Dedifferentiated amniotic fluid mesenchymal stem cell (primary cell): ENCODE results near the gene VAPB.
"Not testable (repeated sequence)": the region's sequence is repeated elsewhere in the genome, so short reads cannot be mapped to it uniquely, and the experiment has no call there.

Experiments
- DNase-seq: peaks from one replicate; pipeline ENCODE4 v3.0.0-alpha.2; 2016; ENCODE audit errors: extremely low spot score

The VAPB gene

DNA sequence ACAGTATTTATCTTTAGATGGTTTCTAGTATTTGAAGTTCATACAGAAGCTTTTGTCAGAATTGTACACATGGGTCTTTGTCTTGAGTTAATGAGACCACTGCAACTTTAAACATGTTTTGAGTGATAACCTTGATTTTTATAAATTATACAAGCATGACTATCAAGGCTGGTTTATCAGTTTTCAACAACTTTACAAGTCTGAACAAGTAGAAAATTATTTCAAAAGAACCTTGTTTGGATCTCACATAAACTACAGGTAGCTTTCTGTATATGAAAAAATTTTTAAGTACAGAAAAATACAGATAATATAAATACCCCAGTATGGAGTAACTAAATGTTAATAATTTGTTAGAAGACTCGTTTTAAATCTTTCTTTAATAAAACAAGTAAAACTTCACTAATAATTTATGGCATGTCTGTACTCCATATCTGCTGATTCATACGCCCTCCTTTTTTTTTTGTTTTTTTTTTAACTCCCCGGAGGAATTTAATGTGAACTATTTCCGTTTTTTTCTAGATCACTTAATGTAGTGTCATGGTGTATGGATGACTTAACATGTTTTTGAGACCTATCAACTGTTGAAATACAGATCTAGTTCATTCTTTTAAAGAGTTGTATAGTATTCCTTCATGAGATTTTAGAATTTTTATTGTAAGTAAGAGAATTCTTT is 18.3 kb downstream of the VAPB start:
- DNase-seq: no peak

DNA sequence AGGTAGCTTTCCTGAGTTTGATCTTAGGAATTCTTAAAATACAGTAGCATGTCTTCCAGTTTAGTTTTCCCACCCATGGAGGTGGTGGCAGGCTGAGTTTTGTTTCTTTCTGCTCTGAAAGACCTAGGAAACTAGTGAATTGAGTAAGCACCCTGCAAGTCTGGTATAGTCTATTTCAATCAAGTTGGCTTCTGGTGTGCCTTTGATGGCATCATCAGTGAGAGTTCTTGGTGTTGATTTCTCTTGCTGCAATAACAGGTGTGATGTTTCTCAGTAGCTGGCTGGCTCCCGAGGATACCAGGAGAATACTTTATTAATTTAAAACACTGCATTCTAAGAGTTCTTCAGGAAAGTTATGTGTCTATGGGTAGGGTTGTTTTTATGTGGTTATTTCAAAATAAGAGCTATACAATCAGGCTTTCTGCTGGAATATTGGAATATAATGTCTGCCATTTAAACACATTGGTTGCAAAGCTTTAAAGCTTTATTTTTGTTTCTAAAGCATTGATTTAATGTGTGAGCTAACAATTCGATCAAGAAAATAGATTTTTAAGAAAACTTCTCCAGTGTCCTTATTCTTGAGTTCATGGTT is 19.0 kb downstream of the VAPB start:
- no peak for DNase-seq

DNA sequence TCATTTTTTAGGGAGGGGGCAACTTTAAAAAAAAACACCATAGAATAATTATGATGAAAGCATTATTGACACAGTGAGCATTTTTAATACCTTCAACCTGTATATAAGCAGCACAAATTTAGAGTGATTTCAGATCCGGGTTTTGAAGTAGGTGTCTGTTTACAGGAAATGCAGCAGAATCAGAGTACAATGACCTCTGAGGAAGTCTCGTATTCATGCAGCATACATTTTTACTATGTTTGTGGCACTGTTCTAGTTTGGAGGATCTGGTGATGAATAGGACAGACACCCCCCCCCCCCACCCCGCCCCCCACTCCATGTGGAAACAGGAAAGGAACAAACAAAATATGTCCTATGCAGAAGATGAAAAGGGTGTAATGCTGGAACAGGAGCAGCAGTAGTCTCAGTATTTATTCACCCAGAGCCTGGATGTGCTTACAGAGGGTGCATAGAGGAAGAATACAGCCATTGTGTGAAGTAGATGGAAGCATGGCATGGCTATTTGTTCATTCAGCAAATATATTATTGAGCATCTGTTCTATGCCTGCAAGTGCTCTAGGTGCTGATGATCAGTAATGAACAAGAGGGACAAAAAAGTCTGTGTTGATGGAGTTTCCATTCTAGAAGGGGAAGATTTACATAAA is 19.7 kb downstream of the VAPB start:
- no peak for DNase-seq

DNA sequence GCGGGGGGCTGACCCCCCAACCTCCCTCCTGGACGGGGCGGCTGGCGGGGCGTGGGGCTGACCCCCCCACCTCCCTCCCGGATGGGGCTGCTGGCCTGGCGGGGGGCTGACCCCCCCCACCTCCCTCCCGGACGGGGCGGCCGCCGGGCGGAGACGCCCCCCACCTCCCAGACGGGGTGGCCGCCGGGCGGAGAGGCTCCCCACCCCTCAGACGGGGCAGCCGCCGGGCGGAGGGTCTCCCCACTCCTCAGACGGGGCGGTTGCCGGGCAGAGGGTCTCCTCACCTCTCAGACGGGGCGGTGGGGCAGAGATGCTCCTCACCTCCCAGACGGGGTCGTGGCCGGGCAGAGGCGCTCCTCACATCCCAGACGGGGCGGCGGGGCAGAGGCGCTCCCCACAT is 25.2 kb downstream of the VAPB start:
- not testable (repeated sequence) for DNase-seq

DNA sequence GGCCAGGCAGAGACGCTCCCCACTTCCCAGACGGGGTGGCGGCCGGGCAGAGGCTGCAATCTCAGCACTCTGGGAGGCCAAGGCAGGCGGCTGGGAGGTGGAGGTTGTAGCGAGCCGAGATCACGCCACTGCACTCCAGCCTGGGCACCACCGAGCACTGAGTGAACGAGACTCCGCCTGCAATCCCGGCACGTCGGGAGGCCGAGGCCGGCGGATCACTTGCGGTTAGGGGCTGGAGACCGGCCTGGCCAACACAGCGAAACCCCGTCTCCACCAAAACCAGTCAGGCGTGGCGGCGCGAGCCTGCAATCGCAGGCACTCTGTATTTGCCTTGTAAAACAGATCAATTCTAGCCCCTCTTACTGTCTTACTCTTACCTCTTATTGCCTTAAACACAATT is 25.8 kb downstream of the VAPB start:
- not testable (repeated sequence) for DNase-seq

DNA sequence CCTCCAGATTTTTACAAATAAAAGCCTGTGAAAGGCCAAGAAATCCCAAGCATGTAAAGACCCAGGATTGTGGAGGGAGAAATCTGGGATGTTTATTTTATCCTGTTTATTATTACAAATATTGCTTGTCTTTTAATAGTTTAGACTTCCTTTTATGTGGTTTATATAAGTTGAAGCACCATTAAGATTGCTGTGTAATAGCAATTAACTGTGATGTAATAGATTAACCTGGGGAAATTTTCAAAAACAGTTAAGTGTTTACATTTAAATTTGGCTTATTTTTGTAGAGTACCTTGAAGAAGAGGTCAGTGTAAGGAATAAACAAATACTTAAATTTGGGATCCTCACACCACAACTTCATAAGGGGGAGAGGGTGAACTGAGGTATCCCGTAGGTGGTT is 27.0 kb downstream of the VAPB start:
- DNase-seq: no peak

DNA sequence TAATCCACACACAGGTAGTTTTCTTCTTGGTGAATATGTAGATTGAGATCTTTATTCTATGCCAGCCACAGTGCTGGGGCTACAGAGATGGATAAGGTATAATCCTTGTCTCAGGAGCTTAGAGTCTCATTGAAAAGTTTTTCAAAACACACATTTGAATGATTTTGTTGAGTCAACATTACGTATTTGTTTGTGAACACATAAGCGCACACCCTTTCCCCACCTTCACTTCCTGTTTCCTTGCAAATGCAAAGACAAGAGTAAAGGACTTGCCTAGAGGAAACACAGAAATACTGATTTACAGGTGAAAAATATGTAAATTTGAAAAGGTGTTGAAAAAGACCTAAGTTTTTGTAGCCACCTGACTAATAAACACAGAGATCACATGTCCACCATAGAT is 27.8 kb downstream of the VAPB start:
- DNase-seq: no peak

DNA sequence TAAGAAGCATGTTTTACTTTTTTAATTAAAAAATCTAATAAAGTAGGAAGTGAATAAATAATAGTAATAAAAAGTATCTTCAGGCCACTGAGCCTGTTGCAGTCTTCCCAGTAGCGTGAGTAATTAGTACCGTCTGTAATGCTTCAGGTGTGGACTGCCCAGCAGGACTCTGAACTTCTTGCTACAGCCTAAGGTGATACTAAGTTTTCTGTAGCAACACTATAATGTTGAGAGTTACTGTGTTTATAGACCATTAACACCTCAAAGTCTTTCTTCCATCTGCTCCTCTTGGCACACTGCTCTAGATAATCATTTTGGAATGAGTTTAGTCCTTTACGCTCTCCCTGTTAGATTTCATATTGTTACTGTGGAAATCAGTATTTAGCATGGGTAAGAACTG is 28.4 kb downstream of the VAPB start:
- DNase-seq: no peak

DNA sequence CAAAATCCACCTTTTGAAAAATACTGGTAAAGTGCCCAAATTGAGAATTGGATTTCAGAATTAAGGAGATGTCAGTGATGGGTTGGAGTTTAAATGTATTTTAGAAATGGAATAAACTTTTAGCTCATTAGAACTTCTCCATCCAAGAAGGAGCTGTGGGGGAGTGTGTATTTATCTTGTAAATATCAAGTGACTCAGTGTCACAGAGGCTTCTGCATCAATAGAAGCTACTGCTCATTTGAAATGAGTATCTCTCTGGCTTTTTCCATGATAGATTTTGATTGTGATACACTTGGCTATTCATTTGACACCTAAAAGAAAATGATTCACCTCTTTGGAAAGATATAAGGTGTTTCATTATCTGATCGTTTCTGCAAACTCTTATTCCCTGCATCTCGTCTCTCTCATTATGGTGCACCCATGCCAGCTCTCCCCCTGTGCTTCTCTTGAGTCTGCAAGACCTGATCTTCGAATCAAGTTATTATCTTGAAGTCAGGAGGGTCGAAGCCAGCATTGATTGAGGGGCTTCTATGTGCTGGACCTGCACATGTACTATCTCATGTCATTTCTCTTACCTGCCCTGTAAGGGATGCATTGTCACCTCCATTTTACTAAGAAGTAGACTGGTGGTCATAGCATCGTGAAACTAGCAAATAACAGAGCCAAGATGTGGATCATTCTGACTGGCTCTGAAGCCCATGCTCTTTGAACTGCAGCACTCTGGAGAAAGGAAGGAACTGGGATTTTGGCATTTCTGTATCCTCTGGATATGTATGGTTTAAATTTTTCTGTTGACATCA is 30.1 kb downstream of the VAPB start:
- DNase-seq: no peak

DNA sequence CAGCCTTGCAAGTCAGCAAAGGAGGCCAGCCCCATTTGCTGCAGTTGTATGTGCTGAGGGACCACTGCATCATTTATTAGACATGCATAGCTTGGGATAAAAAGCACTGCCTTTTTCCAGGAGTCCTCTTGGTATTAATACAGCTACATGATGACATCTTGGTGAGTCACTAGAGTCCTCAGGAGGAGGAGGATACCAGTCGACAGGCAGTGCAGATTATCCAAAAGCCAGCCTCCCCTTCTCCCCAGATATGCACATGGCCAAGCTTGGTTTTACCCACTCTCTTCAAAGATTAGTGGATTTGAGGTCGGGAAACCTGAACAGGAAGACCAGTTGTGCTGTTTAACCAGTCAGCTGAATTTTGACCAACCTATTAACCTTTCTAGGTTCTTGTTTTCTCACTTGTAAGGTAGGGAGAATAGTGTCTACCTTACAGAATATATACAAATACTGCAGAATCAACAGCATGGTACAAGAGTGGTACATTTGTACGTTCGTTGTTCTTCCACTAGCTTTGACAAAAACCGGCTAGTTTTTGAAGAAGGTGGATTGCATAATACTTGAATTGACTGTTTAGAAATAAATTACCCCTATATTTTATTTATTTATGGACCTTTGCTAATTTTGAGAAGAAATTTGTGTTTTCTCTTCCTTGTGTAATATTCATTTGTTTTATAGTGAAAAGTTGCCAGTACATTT is 31.9 kb downstream of the VAPB start:
- DNase-seq: no peak

DNA sequence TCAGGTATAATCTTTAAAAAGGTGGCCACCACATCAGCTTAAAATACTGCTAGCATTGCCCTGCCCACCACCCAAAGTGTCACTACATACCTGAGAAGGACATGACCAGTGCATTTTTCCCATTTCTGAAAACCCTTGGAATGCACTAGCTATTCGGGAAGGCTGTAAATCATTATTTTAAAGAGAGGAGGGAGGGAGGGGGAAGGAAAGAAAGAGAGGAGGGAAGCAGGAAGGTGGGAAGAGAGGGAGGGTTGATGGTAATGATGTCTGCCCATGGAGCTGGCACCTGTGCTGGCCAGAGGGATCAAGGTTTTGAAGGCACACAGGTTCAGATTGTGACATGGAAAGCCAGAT is 32.4 kb downstream of the VAPB start:
- DNase-seq: no peak

DNA sequence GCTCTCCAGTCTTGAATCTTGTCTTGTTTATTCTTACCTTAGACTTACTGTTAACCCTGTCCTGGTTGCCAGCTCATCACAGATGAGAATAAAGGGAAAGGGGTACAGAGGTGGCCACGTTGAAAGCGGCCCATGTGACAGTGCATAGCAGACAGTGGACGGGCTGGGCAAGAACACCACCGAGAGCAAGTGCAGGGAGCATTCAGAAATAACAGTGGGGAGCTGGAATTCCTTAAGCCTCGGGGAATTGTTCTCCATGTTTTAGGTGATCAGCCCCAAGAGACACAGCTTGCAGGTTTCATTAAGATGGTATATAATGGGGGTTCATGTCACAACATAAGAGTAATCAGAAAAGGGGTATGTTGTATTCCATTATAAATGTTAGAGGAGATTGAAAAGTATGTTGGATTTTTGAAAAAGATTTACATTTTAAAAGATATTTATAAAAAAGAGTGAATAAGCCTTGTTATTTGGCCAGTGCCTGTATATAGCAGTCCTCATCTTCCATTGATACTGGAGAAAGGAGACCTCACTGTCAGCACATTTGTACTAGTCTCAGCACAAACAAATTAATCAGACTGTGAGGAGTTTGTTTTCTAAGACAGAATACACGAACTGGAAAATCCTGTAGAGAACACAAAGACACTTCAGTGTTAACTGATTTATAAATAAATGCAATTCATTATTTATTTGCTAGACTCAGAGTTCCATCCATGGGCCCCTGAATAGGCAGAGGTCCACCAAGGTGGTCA is 35.4 kb downstream of the VAPB start:
- DNase-seq: no peak

DNA sequence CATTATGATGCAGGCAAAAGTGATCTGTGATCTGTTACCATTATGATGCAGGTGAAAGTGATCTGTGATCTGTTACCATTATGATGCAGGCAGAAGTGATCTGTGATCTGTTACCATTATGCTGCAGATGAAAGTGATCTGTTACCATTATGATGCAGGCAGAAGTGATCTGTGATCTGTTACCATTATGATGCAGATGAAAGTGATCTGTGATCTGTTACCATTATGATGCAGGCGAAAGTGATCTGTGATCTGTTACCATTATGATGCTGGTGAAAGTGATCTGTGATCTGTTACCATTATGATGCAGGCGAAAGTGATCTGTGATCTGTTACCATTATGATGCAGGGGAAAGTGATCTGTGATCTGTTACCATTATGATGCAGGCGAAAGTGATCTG is 38.5 kb downstream of the VAPB start:
- not testable (repeated sequence) for DNase-seq

DNA sequence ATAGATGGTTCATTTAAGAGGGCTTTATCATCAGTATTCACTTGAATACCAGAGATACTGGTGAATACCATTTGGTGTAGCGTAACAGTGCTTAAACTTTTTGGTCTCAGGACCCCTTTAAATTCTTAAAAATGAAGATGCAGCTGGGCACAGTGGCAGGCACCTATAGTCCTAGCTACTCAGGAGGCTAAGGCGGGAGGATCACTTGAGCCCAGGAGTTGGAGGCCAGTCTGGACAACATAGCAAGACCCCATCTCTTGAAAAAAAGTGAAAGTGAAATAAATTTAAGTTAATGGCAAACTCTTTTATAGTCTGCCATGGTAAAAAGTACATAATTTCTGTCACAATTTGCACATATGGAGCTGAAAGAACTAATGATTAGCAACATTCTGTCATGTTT is 39.3 kb downstream of the VAPB start:
- DNase-seq: no peak

DNA sequence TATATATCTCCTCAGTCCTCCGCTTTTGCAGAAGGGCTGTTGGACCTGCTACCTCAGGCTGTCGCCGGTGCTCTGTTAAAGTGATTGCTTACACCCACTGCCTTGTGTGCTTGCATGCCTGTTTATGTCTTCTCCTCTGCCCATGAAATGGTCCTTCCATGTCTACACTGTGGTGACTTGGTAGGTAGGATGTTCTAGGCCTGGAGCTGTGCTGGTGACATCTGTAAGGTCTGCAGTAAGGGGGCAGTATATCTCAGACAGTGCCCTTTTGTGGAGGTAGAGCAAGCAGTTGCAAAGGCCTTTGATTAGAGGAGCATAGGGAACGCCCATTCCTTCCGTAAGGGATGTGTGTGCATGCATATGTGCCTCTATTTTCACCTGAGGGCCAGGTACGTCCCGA is 40.3 kb downstream of the VAPB start:
- DNase-seq: no peak

DNA sequence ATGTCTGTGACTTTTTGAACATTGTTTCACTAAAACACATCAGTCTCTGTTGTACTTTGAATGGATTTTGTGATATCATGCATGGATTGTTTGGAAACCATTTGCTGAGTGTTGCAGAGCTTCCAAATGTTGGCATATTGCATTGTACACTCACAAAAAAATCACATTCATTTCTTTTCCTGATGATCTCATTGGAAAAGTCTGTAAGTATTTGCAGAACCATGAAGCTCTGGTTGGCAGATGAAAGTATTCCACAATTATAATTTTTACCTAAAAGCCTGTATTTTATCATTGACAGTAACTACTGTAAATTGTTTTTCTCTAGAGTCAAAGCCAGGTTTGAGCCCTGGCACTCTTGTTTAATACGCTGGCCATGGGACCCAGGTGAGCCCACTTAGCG is 42.1 kb downstream of the VAPB start:
- DNase-seq: peak; percentile 51

DNA sequence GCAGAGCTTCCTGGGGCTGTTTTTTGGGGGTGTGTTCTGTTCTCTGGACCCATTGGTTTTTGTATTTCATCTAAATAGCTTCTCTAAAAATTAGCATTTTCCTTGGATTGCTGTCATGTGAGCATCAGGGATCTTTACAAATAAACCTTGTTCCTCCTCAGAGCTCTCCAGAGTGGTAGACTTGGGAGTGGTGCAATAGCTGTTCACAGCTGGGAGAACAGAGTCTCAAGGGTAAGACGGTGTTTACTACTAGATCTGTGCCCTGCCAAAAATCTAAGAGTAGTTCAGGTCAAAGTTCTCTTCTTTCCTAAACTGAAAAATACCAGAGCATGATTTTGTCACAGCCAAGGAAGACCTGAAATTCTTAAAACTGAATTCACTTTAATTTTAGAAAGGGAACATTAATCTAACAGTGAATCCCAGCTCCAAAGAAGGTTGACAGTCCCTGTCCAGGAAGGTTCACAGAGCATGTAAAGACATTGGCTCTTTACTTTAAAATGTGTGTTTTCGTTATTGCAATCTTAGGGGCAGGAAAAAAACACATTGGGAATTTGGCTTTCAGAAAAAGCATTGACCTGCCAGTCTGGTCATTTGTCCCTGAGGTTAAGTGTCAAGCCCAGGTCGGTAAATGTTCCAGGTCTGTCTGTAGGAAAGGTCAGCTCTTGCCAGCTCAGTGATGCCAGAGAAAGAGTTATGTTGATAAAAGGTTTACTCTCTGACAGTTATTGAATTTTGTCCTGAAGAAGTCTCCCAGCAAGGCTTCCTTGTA is 43.3 kb downstream of the VAPB start:
- DNase-seq: peak; percentile 18

DNA sequence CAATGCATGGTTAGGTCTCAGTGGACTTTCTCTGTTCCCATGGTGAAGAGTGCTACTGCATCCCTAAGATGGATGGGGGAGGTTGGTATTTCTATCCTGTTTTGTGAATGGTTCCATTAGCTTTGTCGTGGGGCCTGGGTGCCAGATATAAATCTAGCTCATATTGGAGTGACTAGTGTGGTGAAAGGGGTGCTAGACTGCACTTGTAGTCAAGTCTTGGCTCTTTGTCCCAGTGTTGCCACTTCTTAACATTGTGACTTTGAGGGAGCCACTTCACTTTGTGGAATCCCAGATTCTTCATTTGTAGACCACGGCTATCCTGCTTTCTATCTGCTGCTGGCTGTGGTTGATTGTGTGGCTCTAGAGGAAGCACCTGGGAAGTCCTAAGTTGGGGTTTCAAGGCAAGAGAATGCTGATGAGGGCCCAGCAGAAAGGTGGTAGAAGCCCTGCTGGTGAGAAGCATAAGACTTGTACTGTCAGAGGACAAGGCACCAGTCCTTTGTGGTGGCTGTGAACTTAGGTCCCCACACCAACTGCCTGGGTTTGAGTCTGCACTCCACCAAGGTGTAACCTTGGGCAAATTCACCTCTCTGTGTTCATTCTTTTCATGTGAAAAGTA is 44.1 kb downstream of the VAPB start:
- no peak for DNase-seq

DNA sequence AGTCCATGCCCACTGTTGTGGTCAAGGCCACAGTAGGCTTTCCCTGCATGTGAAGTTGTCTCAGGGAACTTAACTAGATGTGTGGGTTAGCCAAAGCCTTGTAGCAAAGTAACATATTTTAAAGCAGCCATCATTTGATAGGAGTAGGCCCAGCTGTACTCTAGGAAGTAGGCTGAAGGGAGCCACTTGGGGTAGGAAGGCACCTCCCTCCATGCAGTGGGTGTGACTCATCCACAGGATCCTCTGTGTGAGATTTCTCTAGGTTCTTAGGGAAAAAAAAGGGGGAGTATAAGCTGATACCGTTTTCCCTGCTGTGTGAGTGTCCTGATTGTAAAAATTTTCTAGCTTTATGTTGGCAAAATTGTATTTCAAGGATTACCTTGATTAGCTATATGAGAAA is 44.7 kb downstream of the VAPB start:
- peak; percentile 17 for DNase-seq

DNA sequence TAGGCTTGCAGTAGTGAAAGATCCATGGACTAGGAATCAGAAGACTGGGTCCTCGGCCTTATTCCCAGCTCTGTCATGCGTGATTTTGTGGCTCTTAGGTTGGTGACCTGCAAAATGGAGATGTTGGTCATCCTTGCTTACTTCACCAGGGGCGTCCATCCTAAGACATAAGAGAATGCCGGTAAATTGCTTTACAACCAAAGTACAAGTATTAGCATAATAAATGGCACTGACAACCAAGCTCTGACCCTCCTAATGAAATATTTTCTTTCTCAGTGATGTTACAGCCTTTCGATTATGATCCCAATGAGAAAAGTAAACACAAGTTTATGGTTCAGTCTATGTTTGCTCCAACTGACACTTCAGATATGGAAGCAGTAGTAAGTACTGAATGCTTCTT is 45.3 kb downstream of the VAPB start:
- no peak for DNase-seq
